Measurements from ENCODE around the gene ARAP3. TPM values are rescaled to one million over a fixed set of nuclear protein-coding genes. Genes with fewer than 3 reads are reported as not detected.

ARAP3 gene
- polyA plus RNA-seq, 1 donor (not counting 4 experiments of a cell fraction or from before 2014, with no cell fraction given), result 1.3 TPM

GRCh38 chr5:141703133-141703561, 21.1 kb upstream of the ARAP3 start:
- FAIRE-seq, result no peak
- Histone ChIP-seq H3K4me3 (ENCODE audit: control insufficient read depth in 2 of 3, extremely low read depth in 1 of 3, insufficient read depth in 2 of 3, low read depth in 1 of 3, low read length in 3 of 3) (peak overlapping the region in 1 of 3 experiments; percentile 65), H3K27me3 (ENCODE audit: control insufficient read depth, extremely low read depth, insufficient read depth, low read length) (peaks cover 32% of the 10 kb centered on the region), H3K36me3 (ENCODE audit: control insufficient read depth in 2 of 2, extremely low read depth in 1 of 2, insufficient read depth in 2 of 2, low read length in 2 of 2) (no peaks in the 10 kb centered on the region), H3K4me2 (ENCODE audit: control insufficient read depth, extremely low read depth, insufficient read depth, low read depth, low read length) (peak overlapping the region; percentile 91), H3K27ac (ENCODE audit: control insufficient read depth, insufficient read depth, low read length) (no peak overlapping the region), H2AFZ (ENCODE audit: control insufficient read depth, low read length) (no peak overlapping the region), H3K9me3 (ENCODE audit: control insufficient read depth, low read depth, low read length) (no peaks in the 10 kb centered on the region), H3K9me1 (ENCODE audit: control insufficient read depth, extremely low read depth, insufficient read depth, low read length) (no peaks in the 10 kb centered on the region), H4K20me1 (ENCODE audit: control insufficient read depth, extremely low read depth, insufficient read depth, low read length) (no peaks in the 10 kb centered on the region), H3K79me2 (ENCODE audit: control insufficient read depth, insufficient read depth, low read length) (no peaks in the 10 kb centered on the region), H3K9ac (ENCODE audit: control insufficient read depth, extremely low read depth, insufficient read depth, low read length) (no peak overlapping the region), H3K4me1 (ENCODE audit: control insufficient read depth, extremely low read depth, insufficient read depth, low read length) (peaks cover 7% of the 10 kb centered on the region)
- dilution Hi-C loops (cut with MboI; ENCODE audit: extremely low pct_ligation_motif_present, low sequenced_read_pairs), result no loop called here
- DNase-seq (ENCODE audit: low read depth, low spot score), result no peak
- no peak for TF ChIP-seq EZH2 (IDR thresholded peaks at IDR 0.05; ENCODE audit: low read length)
- TF ChIP-seq CTCF (optimal IDR thresholded peaks at IDR 0.05 in 1 of 3, IDR thresholded peaks at IDR 0.05 in 1 of 3, conservative IDR thresholded peaks at IDR 0.05 in 1 of 3; ENCODE audit: extremely low read depth in 1 of 3, insufficient read depth in 2 of 3, low read length in 3 of 3), result no peak

- DNase-seq (ENCODE audit: low read depth, low spot score) (no peak), FAIRE-seq (no peak)
- Histone ChIP-seq H3K4me2 (ENCODE audit: control insufficient read depth, extremely low read depth, insufficient read depth, low read depth, low read length) (peak overlapping the region; percentile 91), H3K36me3 (ENCODE audit: control insufficient read depth in 2 of 2, extremely low read depth in 1 of 2, insufficient read depth in 2 of 2, low read length in 2 of 2) (no peaks in the 10 kb centered on the region), H4K20me1 (ENCODE audit: control insufficient read depth, extremely low read depth, insufficient read depth, low read length) (no peaks in the 10 kb centered on the region), H3K9me1 (ENCODE audit: control insufficient read depth, extremely low read depth, insufficient read depth, low read length) (no peaks in the 10 kb centered on the region), H3K9me3 (ENCODE audit: control insufficient read depth, low read depth, low read length) (no peaks in the 10 kb centered on the region), H3K27ac (ENCODE audit: control insufficient read depth, insufficient read depth, low read length) (no peak overlapping the region), H3K4me3 (ENCODE audit: control insufficient read depth in 2 of 3, extremely low read depth in 1 of 3, insufficient read depth in 2 of 3, low read depth in 1 of 3, low read length in 3 of 3) (no peak overlapping the region), H2AFZ (ENCODE audit: control insufficient read depth, low read length) (no peak overlapping the region), H3K79me2 (ENCODE audit: control insufficient read depth, insufficient read depth, low read length) (no peaks in the 10 kb centered on the region), H3K4me1 (ENCODE audit: control insufficient read depth, extremely low read depth, insufficient read depth, low read length) (peaks cover 7% of the 10 kb centered on the region), H3K9ac (ENCODE audit: control insufficient read depth, extremely low read depth, insufficient read depth, low read length) (no peak overlapping the region), H3K27me3 (ENCODE audit: control insufficient read depth, extremely low read depth, insufficient read depth, low read length) (peaks cover 32% of the 10 kb centered on the region)
- no peak for TF ChIP-seq CTCF (optimal IDR thresholded peaks at IDR 0.05 in 1 of 3, IDR thresholded peaks at IDR 0.05 in 1 of 3, conservative IDR thresholded peaks at IDR 0.05 in 1 of 3; ENCODE audit: extremely low read depth in 1 of 3, insufficient read depth in 2 of 3, low read length in 3 of 3)
- TF ChIP-seq EZH2 (IDR thresholded peaks at IDR 0.05; ENCODE audit: low read length), result no peak
- dilution Hi-C loops (cut with MboI; ENCODE audit: extremely low pct_ligation_motif_present, low sequenced_read_pairs), result no loop called here
Measured at GRCh38 chr5:141701360-141702119, 19.5 kb upstream of the ARAP3 start.

All from keratinocyte (primary cell).